ENCODE measurements around the gene KRTAP1-1. TPM values are rescaled to one million over a fixed set of nuclear protein-coding genes. Genes with fewer than 3 reads are reported as not detected.

The KRTAP1-1 gene
- total RNA-seq, 2 experiments from 2014 or later: not detected

DNA sequence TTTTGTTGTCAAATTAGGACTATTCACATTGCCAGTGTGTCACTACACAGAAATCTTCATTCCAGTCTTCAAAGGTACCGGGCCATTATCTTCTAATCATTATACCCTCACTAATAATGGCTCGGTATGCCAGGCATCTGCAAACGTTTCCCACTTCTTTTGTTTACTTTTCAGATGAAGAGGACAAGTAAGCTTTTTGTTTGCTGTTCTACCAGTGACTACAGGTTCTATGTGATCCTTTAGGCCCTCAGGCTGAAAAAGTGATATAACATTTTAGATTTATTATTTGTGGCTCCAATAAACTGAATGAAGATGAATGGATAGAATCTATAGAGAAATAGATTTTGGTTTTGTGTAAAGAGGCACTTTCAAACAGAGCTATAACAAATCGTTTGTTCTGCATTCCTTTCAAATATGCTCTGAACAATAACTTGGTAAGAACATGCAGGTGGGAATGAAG, 31.9 kb downstream of the KRTAP1-1 start:
- no peaks in the 10 kb centered on the region for H3K36me3 ChIP-seq (ENCODE audit: insufficient read depth, low read length)
- TF ChIP-seq, protein P1, sequence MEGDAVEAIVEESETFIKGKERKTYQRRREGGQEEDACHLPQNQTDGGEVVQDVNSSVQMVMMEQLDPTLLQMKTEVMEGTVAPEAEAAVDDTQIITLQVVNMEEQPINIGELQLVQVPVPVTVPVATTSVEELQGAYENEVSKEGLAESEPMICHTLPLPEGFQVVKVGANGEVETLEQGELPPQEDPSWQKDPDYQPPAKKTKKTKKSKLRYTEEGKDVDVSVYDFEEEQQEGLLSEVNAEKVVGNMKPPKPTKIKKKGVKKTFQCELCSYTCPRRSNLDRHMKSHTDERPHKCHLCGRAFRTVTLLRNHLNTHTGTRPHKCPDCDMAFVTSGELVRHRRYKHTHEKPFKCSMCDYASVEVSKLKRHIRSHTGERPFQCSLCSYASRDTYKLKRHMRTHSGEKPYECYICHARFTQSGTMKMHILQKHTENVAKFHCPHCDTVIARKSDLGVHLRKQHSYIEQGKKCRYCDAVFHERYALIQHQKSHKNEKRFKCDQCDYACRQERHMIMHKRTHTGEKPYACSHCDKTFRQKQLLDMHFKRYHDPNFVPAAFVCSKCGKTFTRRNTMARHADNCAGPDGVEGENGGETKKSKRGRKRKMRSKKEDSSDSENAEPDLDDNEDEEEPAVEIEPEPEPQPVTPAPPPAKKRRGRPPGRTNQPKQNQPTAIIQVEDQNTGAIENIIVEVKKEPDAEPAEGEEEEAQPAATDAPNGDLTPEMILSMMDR (IDR thresholded peaks at IDR 0.05): no peak
- no peak for DNase-seq
- Mint-ChIP-seq H3K4me1 (ENCODE audit: low read depth) (no peaks in the 10 kb centered on the region), H3K9me3 (no peaks in the 10 kb centered on the region), H3K4me3 (no peak overlapping the region), H3K27ac (no peak overlapping the region), H3K27me3 (peaks cover 5% of the 10 kb centered on the region), H3K36me3 (ENCODE audit: low read depth) (no peaks in the 10 kb centered on the region)
- no peaks in the 10 kb centered on the region for H3K4me1 ChIP-seq (ENCODE audit: insufficient read depth, low read length)
- CTCF ChIA-PET: no interaction called here
- POLR2A ChIA-PET: no interaction called here
- H3K4me3 ChIP-seq (ENCODE audit: low read length): no peak overlapping the region
- intact Hi-C loops (cut with DNase I, micrococcal nuclease): no loop called here
- ATAC-seq (ENCODE audit: poor library complexity): no peak
- H3K27ac ChIP-seq (ENCODE audit: low read depth in 1 of 2, low read length in 2 of 2): no peak overlapping the region
- no peaks in the 10 kb centered on the region for H3K27me3 ChIP-seq (ENCODE audit: control insufficient read depth in 1 of 2, insufficient read depth in 2 of 2, low read length in 2 of 2)
- no peaks in the 10 kb centered on the region for H3K9me3 ChIP-seq (ENCODE audit: control insufficient read depth in 1 of 2, insufficient read depth in 1 of 2, low read length in 2 of 2)

DNA sequence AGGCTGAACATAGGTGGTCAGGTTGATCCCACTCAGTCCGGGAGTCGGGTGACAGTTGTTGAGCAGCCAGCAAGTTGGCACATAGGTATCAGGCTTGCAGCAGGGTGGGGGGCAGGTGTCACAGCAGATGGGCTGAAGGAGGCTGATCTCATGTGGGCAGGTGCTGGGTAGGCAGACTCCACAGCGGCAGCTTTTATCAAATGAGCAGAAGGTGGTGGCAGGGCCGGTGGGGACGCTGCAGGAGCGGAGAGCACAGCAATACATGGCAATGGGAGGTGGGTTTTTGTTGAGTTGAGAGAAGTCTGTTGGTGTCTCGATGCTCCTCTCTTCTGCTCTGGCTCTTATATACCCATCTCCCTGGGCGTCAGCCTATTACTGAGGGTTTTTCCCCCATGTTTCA, 32.4 kb downstream of the KRTAP1-1 start, which contains the start of gene KRTAP3-1:
TSS of gene KRTAP3-1 (minus strand) at position 318 of the 400 bp plus-strand sequence. CDS start at position 264, 54 bp downstream.
- no peak within 1 kb of the TSS for H3K4me3 ChIP-seq (ENCODE audit: low read length)
- H3K27ac ChIP-seq (ENCODE audit: low read depth in 1 of 2, low read length in 2 of 2): no peak within 1 kb of the TSS
- no peak for ATAC-seq (ENCODE audit: poor library complexity)
- Mint-ChIP-seq H3K9me3 (no peaks in the 10 kb centered on the region), H3K36me3 (ENCODE audit: low read depth) (no peaks in the 10 kb centered on the region), H3K27me3 (peaks cover 11% of the 10 kb centered on the region), H3K27ac (no peak within 1 kb of the TSS), H3K4me1 (ENCODE audit: low read depth) (no peaks in the 10 kb centered on the region), H3K4me3 (no peak within 1 kb of the TSS)
- H3K9me3 ChIP-seq (ENCODE audit: control insufficient read depth in 1 of 2, insufficient read depth in 1 of 2, low read length in 2 of 2): no peaks in the 10 kb centered on the region
- intact Hi-C loops (cut with DNase I, micrococcal nuclease): no loop called here
- no peaks in the 10 kb centered on the region for H3K36me3 ChIP-seq (ENCODE audit: insufficient read depth, low read length)
- TF ChIP-seq, protein P1 (IDR thresholded peaks at IDR 0.05): no peak
- DNase-seq: no peak
- H3K27me3 ChIP-seq (ENCODE audit: control insufficient read depth in 1 of 2, insufficient read depth in 2 of 2, low read length in 2 of 2): no peaks in the 10 kb centered on the region
- no peaks in the 10 kb centered on the region for H3K4me1 ChIP-seq (ENCODE audit: insufficient read depth, low read length)
- ChIA-PET CTCF (no interaction called here), POLR2A (no interaction called here)

DNA sequence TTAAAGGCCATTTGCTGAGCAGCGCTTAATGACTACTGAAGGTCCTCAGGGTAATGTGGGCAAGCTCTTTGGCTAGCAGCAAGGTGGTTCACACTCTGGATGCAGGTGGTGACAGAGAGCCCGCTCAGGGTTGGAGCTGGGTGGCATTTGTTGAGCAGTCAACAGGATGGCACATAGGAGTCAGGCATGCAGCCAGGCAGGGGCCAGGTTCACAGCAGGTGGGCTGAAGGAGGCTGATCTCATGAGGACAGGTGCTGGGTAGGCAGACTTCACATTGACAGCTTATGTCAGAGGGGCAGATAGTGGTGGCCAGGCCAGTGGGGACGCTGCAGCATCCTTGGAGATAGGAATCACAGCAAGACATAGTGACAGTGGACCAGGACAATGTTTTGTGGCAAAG, 36.9 kb downstream of the KRTAP1-1 start:
- ATAC-seq (ENCODE audit: poor library complexity) (no peak), DNase-seq (no peak)
- CTCF ChIA-PET: no interaction called here
- H3K27me3 ChIP-seq (ENCODE audit: control insufficient read depth in 1 of 2, insufficient read depth in 2 of 2, low read length in 2 of 2): peaks cover 4 to 5% of the 10 kb centered on the region in 2 experiments
- H3K4me1 Mint-ChIP-seq (ENCODE audit: low read depth): no peaks in the 10 kb centered on the region
- H3K9me3 Mint-ChIP-seq: no peaks in the 10 kb centered on the region
- no peaks in the 10 kb centered on the region for H3K4me1 ChIP-seq (ENCODE audit: insufficient read depth, low read length)
- H3K4me3 Mint-ChIP-seq: no peak overlapping the region
- no peaks in the 10 kb centered on the region for H3K9me3 ChIP-seq (ENCODE audit: control insufficient read depth in 1 of 2, insufficient read depth in 1 of 2, low read length in 2 of 2)
- H3K27me3 Mint-ChIP-seq: peaks cover 38% of the 10 kb centered on the region
- H3K27ac ChIP-seq (ENCODE audit: low read depth in 1 of 2, low read length in 2 of 2): no peak overlapping the region
- POLR2A ChIA-PET: interaction anchor here (0.6 kb wide), 1 partner anchor 11 kb away, joined by 3 read pairs; no protein-coding TSS in a partner anchor
- H3K36me3 Mint-ChIP-seq (ENCODE audit: low read depth): no peaks in the 10 kb centered on the region
- no peak overlapping the region for H3K27ac Mint-ChIP-seq
- intact Hi-C loops (cut with DNase I, micrococcal nuclease): no loop called here
- H3K4me3 ChIP-seq (ENCODE audit: low read length): no peak overlapping the region
- TF ChIP-seq, protein P1 (IDR thresholded peaks at IDR 0.05): no peak
- no peaks in the 10 kb centered on the region for H3K36me3 ChIP-seq (ENCODE audit: insufficient read depth, low read length)
